Activated T-cell treated with anti-CD3 and anti-CD28 coated beads for 24 hours (primary cell): ENCODE results near the gene ACAD11.
"Not testable (repeated sequence)": the region's sequence is repeated elsewhere in the genome, so short reads cannot be mapped to it uniquely, and the experiment has no call there.

ENCODE experiments used
- DNase-seq: peaks from one replicate; pipeline ENCODE4 v3.0.0-alpha.2; 2020; ENCODE audit warnings: low read depth

The ACAD11 gene

GRCh38 chr3:132597660-132598059 lies 61.9 kb downstream of the ACAD11 start:
- no peak for DNase-seq

- no peak for DNase-seq
Observed at GRCh38 chr3:132596816-132597433, 62.7 kb downstream of the ACAD11 start, which contains the start of gene ACKR4. TSS of gene ACKR4 (plus strand) at chr3:132597270. CDS start at chr3:132600398, 3,128 bp downstream.

- DNase-seq = no peak
Observed at GRCh38 chr3:132596326-132596725, 63.3 kb downstream of the ACAD11 start.

- no peak for DNase-seq
Observed at GRCh38 chr3:132595014-132595413, 64.6 kb downstream of the ACAD11 start.

GRCh38 chr3:132594498-132594897 lies 65.1 kb downstream of the ACAD11 start:
- no peak for DNase-seq

- no peak for DNase-seq
Observed at GRCh38 chr3:132593947-132594323, 65.7 kb downstream of the ACAD11 start.

- DNase-seq = no peak
Observed at GRCh38 chr3:132593241-132593946, 66.2 kb downstream of the ACAD11 start.

- no peak for DNase-seq
Observed at GRCh38 chr3:132592216-132592615, 67.4 kb downstream of the ACAD11 start.

- no peak for DNase-seq
Observed at GRCh38 chr3:132587401-132587800, 72.2 kb downstream of the ACAD11 start.

GRCh38 chr3:132573797-132574211 lies 85.8 kb downstream of the ACAD11 start:
- no peak for DNase-seq

- DNase-seq = no peak
Observed at GRCh38 chr3:132570016-132570415, 89.6 kb downstream of the ACAD11 start.

GRCh38 chr3:132569580-132569979 lies 90.0 kb downstream of the ACAD11 start:
- no peak for DNase-seq

- DNase-seq = no peak
Observed at GRCh38 chr3:132569153-132569552, 90.5 kb downstream of the ACAD11 start.

GRCh38 chr3:132568422-132568821 lies 91.2 kb downstream of the ACAD11 start:
- no peak for DNase-seq

- no peak for DNase-seq
Observed at GRCh38 chr3:132564070-132564465, 95.5 kb downstream of the ACAD11 start.

GRCh38 chr3:132563420-132564069 lies 96.1 kb downstream of the ACAD11 start:
- no peak for DNase-seq

GRCh38 chr3:132561003-132561402 lies 98.6 kb downstream of the ACAD11 start:
- DNase-seq = no peak

- no peak for DNase-seq
Observed at GRCh38 chr3:132556508-132557159, 103.0 kb downstream of the ACAD11 start.

GRCh38 chr3:132556036-132556386 lies 103.6 kb downstream of the ACAD11 start:
- not testable (repeated sequence) for DNase-seq

GRCh38 chr3:132555306-132556035 lies 104.1 kb downstream of the ACAD11 start:
- DNase-seq = no peak

GRCh38 chr3:132554437-132554836 lies 105.2 kb downstream of the ACAD11 start:
- DNase-seq = no peak

- DNase-seq = no peak
Observed at GRCh38 chr3:132553826-132554225, 105.8 kb downstream of the ACAD11 start.
